ENCODE measurements around the gene APOE. TPM values are rescaled to one million over a fixed set of nuclear protein-coding genes. Genes with fewer than 3 reads are reported as not detected.
A peak's percentile ranks its signal among the peaks of the same experiment; 100 is the strongest.

Gene APOE
- total and polyA plus RNA-seq, 2 of the 13 experiments (the other 11 are each of a cell fraction or from before 2014, with no cell fraction given): 1,328 to 1,470 TPM

GRCh38 chr19:44925114-44925891, 19.7 kb downstream of the APOE start (continued):
- TF ChIP-seq ZNF556 (CRISPR knock-in tag; IDR thresholded peaks at IDR 0.05; ENCODE audit: borderline replicate concordance) (peak; percentile 87; the same call in 1 of the 2 replicates), MXD3 (CRISPR knock-in tag; IDR thresholded peaks at IDR 0.05) (peak; percentile 90), MAFG (CRISPR knock-in tag; IDR thresholded peaks at IDR 0.05) (no peak), SAFB2 (CRISPR knock-in tag; IDR thresholded peaks at IDR 0.05; ENCODE audit: borderline replicate concordance, low read depth) (no peak), TOPORS (CRISPR knock-in tag; IDR thresholded peaks at IDR 0.05) (no peak; the same call in 1 of the 2 replicates), ZNF639 (CRISPR knock-in tag; conservative IDR thresholded peaks at IDR 0.05) (peak; percentile 78; the same call in 1 of the 2 replicates), ZNF17 (CRISPR knock-in tag; IDR thresholded peaks at IDR 0.05) (no peak), HDAC1 (CRISPR knock-in tag; IDR thresholded peaks at IDR 0.05) (peak; percentile 99), SNAPC5 (CRISPR knock-in tag; IDR thresholded peaks at IDR 0.05; ENCODE audit: borderline replicate concordance) (no peak), CHD2 (IDR thresholded peaks at IDR 0.05; ENCODE audit: low read depth, low read length) (peak; percentile 26; the same call in 1 of the 2 replicates), ZKSCAN1 (IDR thresholded peaks at IDR 0.05; ENCODE audit: low read length) (no peak), MED1 (CRISPR knock-in tag; IDR thresholded peaks at IDR 0.05) (peak; percentile 99), RORA (CRISPR knock-in tag; IDR thresholded peaks at IDR 0.05) (no peak), ZNF576 (CRISPR knock-in tag; IDR thresholded peaks at IDR 0.05) (no peak), GMEB1 (CRISPR knock-in tag; IDR thresholded peaks at IDR 0.05; ENCODE audit: borderline replicate concordance) (peak; percentile 55; the same call in 1 of the 2 replicates), ZNF296 (CRISPR knock-in tag; conservative IDR thresholded peaks at IDR 0.05) (peak; percentile 88; the same call in 1 of the 2 replicates), AFF4 (CRISPR knock-in tag; IDR thresholded peaks at IDR 0.05) (no peak; the same call in 1 of the 2 replicates), THRA (CRISPR knock-in tag; IDR thresholded peaks at IDR 0.05; ENCODE audit: borderline replicate concordance) (peak; percentile 99), EED (CRISPR knock-in tag; IDR thresholded peaks at IDR 0.05) (no peak), BORCS8-MEF2B (CRISPR knock-in tag; IDR thresholded peaks at IDR 0.05) (peak; percentile 94)

Measured in HepG2 (cell line).